ENCODE measurements around the gene RASA2. TPM values are rescaled to one million over a fixed set of nuclear protein-coding genes. Genes with fewer than 3 reads are reported as not detected.
"Not testable (repeated sequence)": the region's sequence is repeated elsewhere in the genome, so short reads cannot be mapped to it uniquely, and the experiment has no call there.

Gene RASA2
- polyA plus RNA-seq, 4 donors: 18.8 to 26.8 (median 23.8) TPM

GRCh38 chr3:141570068-141570467 lies 83.2 kb downstream of the RASA2 start:
- no peak for DNase-seq (ENCODE audit: low read depth in 4 of 4, low spot score in 3 of 4)

- no peak for DNase-seq (ENCODE audit: low read depth in 4 of 4, low spot score in 3 of 4)
Measured at GRCh38 chr3:141575879-141576743, 89.3 kb downstream of the RASA2 start.

- DNase-seq (ENCODE audit: low read depth in 4 of 4, low spot score in 3 of 4): no peak
Measured at GRCh38 chr3:141576744-141577052, 89.9 kb downstream of the RASA2 start.

- DNase-seq (ENCODE audit: low read depth in 4 of 4, low spot score in 3 of 4): no peak
Measured at GRCh38 chr3:141578202-141578973, 91.6 kb downstream of the RASA2 start.

- no peak for DNase-seq (ENCODE audit: low read depth in 4 of 4, low spot score in 3 of 4)
Measured at GRCh38 chr3:141594357-141594756, 107.5 kb downstream of the RASA2 start.

- no peak for DNase-seq (ENCODE audit: low read depth in 4 of 4, low spot score in 3 of 4)
Measured at GRCh38 chr3:141597931-141598330, 111.1 kb downstream of the RASA2 start.

GRCh38 chr3:141600331-141600730 lies 113.5 kb downstream of the RASA2 start:
- DNase-seq (ENCODE audit: low read depth in 4 of 4, low spot score in 3 of 4): no peak

- no peak for DNase-seq (ENCODE audit: low read depth in 4 of 4, low spot score in 3 of 4)
Measured at GRCh38 chr3:141602706-141603105, 115.9 kb downstream of the RASA2 start.

- no peak for DNase-seq (ENCODE audit: low read depth in 4 of 4, low spot score in 3 of 4)
Measured at GRCh38 chr3:141603473-141604035, 116.7 kb downstream of the RASA2 start.

- DNase-seq (ENCODE audit: low read depth in 4 of 4, low spot score in 3 of 4): no peak
Measured at GRCh38 chr3:141605883-141606282, 119.1 kb downstream of the RASA2 start.

GRCh38 chr3:141608438-141608837 lies 121.6 kb downstream of the RASA2 start:
- DNase-seq (ENCODE audit: low read depth in 4 of 4, low spot score in 3 of 4): no peak

GRCh38 chr3:141610939-141611338 lies 124.1 kb downstream of the RASA2 start:
- no peak for DNase-seq (ENCODE audit: low read depth in 4 of 4, low spot score in 3 of 4)

- no peak for DNase-seq (ENCODE audit: low read depth in 4 of 4, low spot score in 3 of 4)
Measured at GRCh38 chr3:141618103-141618910, 131.5 kb downstream of the RASA2 start.

- no peak for DNase-seq (ENCODE audit: low read depth in 4 of 4, low spot score in 3 of 4)
Measured at GRCh38 chr3:141618938-141619337, 132.1 kb downstream of the RASA2 start.

- DNase-seq (ENCODE audit: low read depth in 4 of 4, low spot score in 3 of 4): no peak
Measured at GRCh38 chr3:141619450-141619849, 132.6 kb downstream of the RASA2 start.

- DNase-seq (ENCODE audit: low read depth in 4 of 4, low spot score in 3 of 4): no peak
Measured at GRCh38 chr3:141623691-141624090, 136.9 kb downstream of the RASA2 start.

- DNase-seq (ENCODE audit: low read depth in 4 of 4, low spot score in 3 of 4): no peak
Measured at GRCh38 chr3:141625506-141625905, 138.7 kb downstream of the RASA2 start.

GRCh38 chr3:141628334-141628733 lies 141.5 kb downstream of the RASA2 start:
- not testable (repeated sequence) for DNase-seq (ENCODE audit: low read depth in 4 of 4, low spot score in 3 of 4)

GRCh38 chr3:141628868-141629441 lies 142.1 kb downstream of the RASA2 start:
- not testable (repeated sequence) for DNase-seq (ENCODE audit: low read depth in 4 of 4, low spot score in 3 of 4)

GRCh38 chr3:141629976-141630375 lies 143.1 kb downstream of the RASA2 start:
- DNase-seq (ENCODE audit: low read depth in 4 of 4, low spot score in 3 of 4): no peak

Measured in left renal pelvis (tissue), 4 donors.